NT2/D1 (cell line): ENCODE measurements around the gene TSPAN5.

Source experiments
- SUZ12 ChIP-seq: IDR thresholded peaks from 2 replicates; pipeline ENCODE4 v1.6.1; 2011; ENCODE audit not compliant: insufficient read length, insufficient read depth; ENCODE audit errors: extremely low read depth
- ZNF274 ChIP-seq: IDR thresholded peaks from 2 replicates; pipeline ENCODE4 v1.6.1; 2011; ENCODE audit warnings: mild to moderate bottlenecking, low read depth, low read length

DNA sequence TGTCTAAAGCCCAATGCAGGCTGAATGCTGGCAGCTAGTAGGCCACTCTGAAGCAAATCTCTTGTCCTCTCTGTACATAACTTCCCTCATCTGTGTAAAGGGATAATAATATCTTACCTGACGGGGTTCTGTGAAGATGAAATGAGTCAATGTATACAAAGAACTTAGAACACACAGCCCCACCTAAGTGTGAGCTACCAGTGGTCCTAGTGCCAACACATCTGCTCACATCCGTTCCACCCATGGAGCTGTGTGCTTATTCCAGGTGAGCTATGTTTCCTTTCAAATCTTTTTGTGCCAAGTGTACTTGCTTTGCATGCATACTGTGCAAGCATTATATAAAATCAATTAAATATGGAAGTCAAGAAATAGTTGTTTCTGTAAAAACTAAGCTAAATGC, 116.4 kb downstream of the TSPAN5 start:
- TF ChIP-seq SUZ12 = no peak
- TF ChIP-seq ZNF274 = no peak
